ENCODE measurements around the gene FBLN1.
A peak's percentile ranks its signal among the peaks of the same experiment; 100 is the strongest.

FBLN1 gene

GRCh38 chr22:45510376-45511232 lies 7.9 kb downstream of the FBLN1 start:
- no peak for DNase-seq (ENCODE audit: low read depth, low spot score)
- no peak overlapping the region for H3K4me3 ChIP-seq (ENCODE audit: low read depth, low read length)
- no peak for TF ChIP-seq CTCF (IDR thresholded peaks at IDR 0.05; ENCODE audit: insufficient read depth, low read length, missing control alignments)
- POLR2A ChIA-PET = interaction anchor here (0.8 kb wide), 1 partner anchor 57 kb away, joined by 4 read pairs; no protein-coding TSS in a partner anchor
- CTCF ChIA-PET = interaction anchor here (1.2 to 1.4 kb wide), 3 partner anchors 12 to 69 kb away, joined by 3 read pairs; no protein-coding TSS in a partner anchor

- no peak for TF ChIP-seq CTCF (IDR thresholded peaks at IDR 0.05; ENCODE audit: insufficient read depth, low read length, missing control alignments)
- peak; percentile 61 for DNase-seq (ENCODE audit: low read depth, low spot score)
- ChIA-PET CTCF (interaction anchor here (0.7 to 4.3 kb wide), 4 partner anchors 10 to 74 kb away, joined by 3 to 23 read pairs (median 3); no protein-coding TSS in a partner anchor), POLR2A (interaction anchor here (1.0 to 1.4 kb wide), 2 partner anchors 9 to 26 kb away, joined by 3 to 4 read pairs; partner anchors contain the start of gene FBLN1)
- no peak overlapping the region for H3K4me3 ChIP-seq (ENCODE audit: low read depth, low read length)
Observed at GRCh38 chr22:45511847-45512261, 9.2 kb downstream of the FBLN1 start.

GRCh38 chr22:45512363-45512762 lies 9.7 kb downstream of the FBLN1 start:
- no peak for DNase-seq (ENCODE audit: low read depth, low spot score)
- no peak overlapping the region for H3K4me3 ChIP-seq (ENCODE audit: low read depth, low read length)
- ChIA-PET CTCF (interaction anchor here (0.7 to 4.3 kb wide), 4 partner anchors 10 to 75 kb away, joined by 3 to 23 read pairs (median 3); no protein-coding TSS in a partner anchor), POLR2A (interaction anchor here (1.0 to 1.4 kb wide), 2 partner anchors 9 to 26 kb away, joined by 3 to 4 read pairs; partner anchors contain the start of gene FBLN1)
- no peak for TF ChIP-seq CTCF (IDR thresholded peaks at IDR 0.05; ENCODE audit: insufficient read depth, low read length, missing control alignments)

- H3K4me3 ChIP-seq (ENCODE audit: low read depth, low read length) = no peak overlapping the region
- no peak for TF ChIP-seq CTCF (IDR thresholded peaks at IDR 0.05; ENCODE audit: insufficient read depth, low read length, missing control alignments)
- DNase-seq (ENCODE audit: low read depth, low spot score) = no peak
- CTCF ChIA-PET = interaction anchor here (1.4 to 1.8 kb wide), 2 partner anchors 10 to 11 kb away, joined by 4 read pairs; no protein-coding TSS in a partner anchor
- POLR2A ChIA-PET = no interaction called here
Observed at GRCh38 chr22:45515676-45516075, 13.0 kb downstream of the FBLN1 start.

GRCh38 chr22:45516163-45516562 lies 13.5 kb downstream of the FBLN1 start:
- DNase-seq (ENCODE audit: low read depth, low spot score) = no peak
- no peak for TF ChIP-seq CTCF (IDR thresholded peaks at IDR 0.05; ENCODE audit: insufficient read depth, low read length, missing control alignments)
- H3K4me3 ChIP-seq (ENCODE audit: low read depth, low read length) = no peak overlapping the region
- ChIA-PET CTCF (interaction anchor here (0.7 to 1.8 kb wide), 4 partner anchors 9 to 414 kb away, joined by 3 to 4 read pairs (median 4); no protein-coding TSS in a partner anchor), POLR2A (no interaction called here)

Data from AG04449 (cell line).